Loucy (cell line): ENCODE results near the gene LAMP1.

ENCODE experiments used
- H2AFZ ChIP-seq: fragments of 200-600 bp; sonication (generic); 2 replicates; pipeline ENCODE4 v1.6.0; 2016; ENCODE audit warnings: antibody characterized with exemption, mild to moderate bottlenecking, low read length, moderate library complexity
- H3F3A ChIP-seq: fragments of 200-600 bp; 2 replicates; pipeline ENCODE4 v1.6.0; 2016; ENCODE audit warnings: antibody characterized with exemption, low read depth, mild to moderate bottlenecking
- H3K27me3 ChIP-seq: fragments of 200-600 bp; sonication (generic); 2 replicates; pipeline ENCODE4 v1.6.1; 2014; ENCODE audit warnings: low read length, mild to moderate bottlenecking; ENCODE audit not compliant: insufficient read depth, poor library complexity, severe bottlenecking
- H3K36me3 ChIP-seq: fragments of 200-600 bp; sonication (generic); 2 replicates; pipeline ENCODE4 v1.6.1; 2016; ENCODE audit warnings: low read length; ENCODE audit not compliant: insufficient read depth
- H3K4me1 ChIP-seq: fragments of 200-600 bp; sonication (generic); 2 replicates; pipeline ENCODE4 v1.5.1; 2014; ENCODE audit warnings: low read length, mild to moderate bottlenecking; ENCODE audit not compliant: insufficient read depth, poor library complexity, severe bottlenecking
- H3K4me2 ChIP-seq: fragments of 200-600 bp; sonication (generic); 2 replicates; pipeline ENCODE4 v1.6.0; 2014; ENCODE audit warnings: antibody characterized with exemption, low read length, low read depth, mild to moderate bottlenecking; ENCODE audit not compliant: poor library complexity, severe bottlenecking
- H3K4me3 ChIP-seq: fragments of 200-600 bp; sonication (generic); 2 replicates; pipeline ENCODE4 v1.5.1; 2014; ENCODE audit warnings: low read length, mild to moderate bottlenecking, mixed read lengths; ENCODE audit not compliant: poor library complexity, severe bottlenecking
- H3K79me2 ChIP-seq: fragments of 200-600 bp; sonication (generic); 2 replicates; pipeline ENCODE4 v1.6.1; 2014; ENCODE audit warnings: low read length; ENCODE audit not compliant: insufficient read depth
- H3K9ac ChIP-seq: fragments of 200-600 bp; sonication (generic); 2 replicates; pipeline ENCODE4 v1.6.0; 2014; ENCODE audit warnings: mild to moderate bottlenecking, low read depth, low read length, moderate library complexity; ENCODE audit not compliant: poor library complexity, severe bottlenecking
- H3K9me2 ChIP-seq: fragments of 200-600 bp; sonication (generic); replicated peaks from 2 replicates; pipeline ENCODE4 v1.6.1; 2016; ENCODE audit warnings: low read depth, low read length, mixed read lengths
- H3K9me3 ChIP-seq: fragments of 200-600 bp; sonication (generic); 2 replicates; pipeline ENCODE4 v1.6.1; 2014; ENCODE audit warnings: mild to moderate bottlenecking, antibody characterized with exemption, low read length, low read depth; ENCODE audit not compliant: insufficient read depth
- H4K20me1 ChIP-seq: fragments of 200-600 bp; sonication (generic); 2 replicates; pipeline ENCODE4 v1.6.0; 2014; ENCODE audit warnings: antibody characterized with exemption, low read length, mild to moderate bottlenecking; ENCODE audit not compliant: insufficient read depth, poor library complexity, severe bottlenecking
- EZH2phosphoT487 ChIP-seq: fragments of 200-600 bp; IDR thresholded peaks from 2 replicates; pipeline ENCODE4 v1.6.1; 2018; ENCODE audit warnings: antibody characterized with exemption, mild to moderate bottlenecking, moderate library complexity, borderline replicate concordance
- TF ChIP-seq, protein P1 (sequence below): fragments of 200-600 bp; sonication (generic); conservative IDR thresholded peaks from 2 replicates; pipeline ENCODE4 v1.5.1; 2014; ENCODE audit warnings: mild to moderate bottlenecking, antibody characterized with exemption, low read length

The LAMP1 gene

DNA sequence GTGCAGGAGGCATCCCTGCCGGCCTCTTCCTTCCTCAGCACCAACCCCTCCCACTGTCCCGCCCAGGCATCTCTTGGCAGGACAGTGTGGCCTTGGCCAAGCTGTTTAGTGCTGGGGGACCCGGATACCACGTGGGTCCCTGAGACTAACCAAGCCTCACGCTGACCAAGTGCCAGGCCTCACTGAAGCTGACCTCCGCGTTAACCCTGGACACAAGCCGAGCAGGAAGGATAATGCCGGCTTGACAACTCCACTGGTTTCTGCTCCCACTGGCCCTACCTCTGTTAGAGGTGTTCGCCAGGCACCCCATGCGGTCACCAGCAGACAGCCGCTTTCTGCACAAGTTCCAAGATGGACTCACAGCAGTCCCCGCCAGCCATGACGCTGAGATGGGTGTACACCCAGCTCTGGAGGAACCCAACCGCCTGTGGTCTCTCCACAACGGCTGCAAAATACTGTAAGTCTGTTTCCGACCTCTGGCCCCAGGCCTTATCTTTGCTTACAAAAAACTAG is 54.5 kb downstream of the LAMP1 start:
- Histone ChIP-seq H3K4me1 (no peaks in the 10 kb centered on the region), H4K20me1 (no peaks in the 10 kb centered on the region), H3F3A (no peaks in the 10 kb centered on the region), H3K4me3 (no peak overlapping the region), H3K79me2 (no peaks in the 10 kb centered on the region), H3K27me3 (no peaks in the 10 kb centered on the region), H3K9ac (no peak overlapping the region), H3K4me2 (no peak overlapping the region), H3K9me2 (no peaks in the 10 kb centered on the region), H3K9me3 (peaks cover 13% of the 10 kb centered on the region; the same call in 1 of the 2 replicates), H2AFZ (no peak overlapping the region), H3K36me3 (no peaks in the 10 kb centered on the region)
- TF ChIP-seq EZH2phosphoT487, result no peak
- TF ChIP-seq, protein P1, sequence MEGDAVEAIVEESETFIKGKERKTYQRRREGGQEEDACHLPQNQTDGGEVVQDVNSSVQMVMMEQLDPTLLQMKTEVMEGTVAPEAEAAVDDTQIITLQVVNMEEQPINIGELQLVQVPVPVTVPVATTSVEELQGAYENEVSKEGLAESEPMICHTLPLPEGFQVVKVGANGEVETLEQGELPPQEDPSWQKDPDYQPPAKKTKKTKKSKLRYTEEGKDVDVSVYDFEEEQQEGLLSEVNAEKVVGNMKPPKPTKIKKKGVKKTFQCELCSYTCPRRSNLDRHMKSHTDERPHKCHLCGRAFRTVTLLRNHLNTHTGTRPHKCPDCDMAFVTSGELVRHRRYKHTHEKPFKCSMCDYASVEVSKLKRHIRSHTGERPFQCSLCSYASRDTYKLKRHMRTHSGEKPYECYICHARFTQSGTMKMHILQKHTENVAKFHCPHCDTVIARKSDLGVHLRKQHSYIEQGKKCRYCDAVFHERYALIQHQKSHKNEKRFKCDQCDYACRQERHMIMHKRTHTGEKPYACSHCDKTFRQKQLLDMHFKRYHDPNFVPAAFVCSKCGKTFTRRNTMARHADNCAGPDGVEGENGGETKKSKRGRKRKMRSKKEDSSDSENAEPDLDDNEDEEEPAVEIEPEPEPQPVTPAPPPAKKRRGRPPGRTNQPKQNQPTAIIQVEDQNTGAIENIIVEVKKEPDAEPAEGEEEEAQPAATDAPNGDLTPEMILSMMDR, result no peak

DNA sequence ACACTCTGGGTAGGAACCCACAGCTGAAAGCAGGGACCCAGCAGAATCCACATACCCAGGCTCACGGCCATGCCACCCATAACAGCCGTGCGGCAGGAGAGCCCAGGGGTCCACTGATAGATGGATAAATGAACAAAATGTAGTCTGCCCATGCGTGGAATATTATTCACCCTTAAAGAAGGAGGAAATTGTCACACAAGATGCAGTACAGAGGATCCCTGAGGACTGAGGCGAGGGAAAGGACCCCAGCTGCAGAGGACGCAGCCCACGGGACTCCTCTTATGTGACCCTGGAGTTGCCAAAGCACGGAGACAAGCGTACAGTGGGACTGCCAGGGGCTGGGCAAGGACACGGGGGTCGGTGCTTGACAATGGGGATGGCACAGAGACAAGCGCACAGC is 56.2 kb downstream of the LAMP1 start:
- Histone ChIP-seq H3K4me1 (no peaks in the 10 kb centered on the region), H3F3A (no peaks in the 10 kb centered on the region), H3K36me3 (no peaks in the 10 kb centered on the region), H3K4me2 (no peak overlapping the region), H3K9ac (no peak overlapping the region), H3K4me3 (no peak overlapping the region), H3K79me2 (no peaks in the 10 kb centered on the region), H2AFZ (no peak overlapping the region), H3K27me3 (no peaks in the 10 kb centered on the region), H4K20me1 (no peaks in the 10 kb centered on the region), H3K9me2 (no peaks in the 10 kb centered on the region), H3K9me3 (peaks cover 7% of the 10 kb centered on the region; the same call in 1 of the 2 replicates)
- TF ChIP-seq, protein P1, result no peak
- TF ChIP-seq EZH2phosphoT487, result no peak

DNA sequence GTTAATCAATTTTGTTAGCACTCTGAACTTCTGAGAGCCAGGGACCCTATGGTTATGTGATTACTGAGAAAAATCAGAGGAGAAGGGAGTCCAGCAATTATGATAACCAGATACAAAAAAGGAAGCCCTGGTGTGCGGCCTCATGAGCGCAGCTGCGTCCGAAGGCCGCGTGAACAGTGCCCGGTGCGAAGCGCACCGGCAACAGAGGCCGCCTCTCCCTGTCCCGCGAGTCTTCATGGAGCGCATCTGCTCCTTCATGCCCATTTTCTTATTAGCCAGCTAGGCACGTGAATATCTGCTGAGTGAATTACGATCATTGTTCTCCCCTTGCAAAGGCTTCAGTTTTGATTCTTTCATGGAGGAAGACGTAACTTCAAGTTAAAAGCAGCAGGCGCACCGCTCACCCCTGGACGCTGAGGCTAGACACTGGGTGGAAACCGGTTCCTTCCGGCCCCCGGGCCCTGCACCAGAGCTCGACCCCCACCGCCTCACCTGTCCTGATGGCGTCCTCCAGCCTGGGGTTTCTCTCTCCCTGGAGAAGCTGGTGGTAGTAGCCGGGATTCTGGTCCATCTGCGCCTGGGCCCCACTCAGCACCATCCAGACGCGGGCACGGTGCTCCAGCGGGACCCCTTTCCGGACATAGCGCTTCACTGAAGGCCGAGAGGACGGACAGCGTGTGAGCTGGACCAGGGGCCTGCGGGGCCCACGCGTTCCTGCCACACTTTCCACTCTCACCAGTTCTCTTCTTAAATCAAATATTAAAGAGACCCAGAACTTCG is 58.0 kb downstream of the LAMP1 start:
- Histone ChIP-seq H3K4me1 (no peaks in the 10 kb centered on the region), H3K9me2 (no peaks in the 10 kb centered on the region), H3K9me3 (no peaks in the 10 kb centered on the region; the same call in 1 of the 2 replicates), H2AFZ (no peak overlapping the region), H4K20me1 (no peaks in the 10 kb centered on the region), H3K27me3 (no peaks in the 10 kb centered on the region), H3F3A (no peaks in the 10 kb centered on the region), H3K36me3 (no peaks in the 10 kb centered on the region), H3K9ac (no peak overlapping the region), H3K79me2 (no peaks in the 10 kb centered on the region), H3K4me3 (no peak overlapping the region), H3K4me2 (no peak overlapping the region)
- no peak for TF ChIP-seq EZH2phosphoT487
- TF ChIP-seq, protein P1, result no peak
